HEK293 (cell line): ENCODE results near the gene NAXE.
A peak's percentile ranks its signal among the peaks of the same experiment; 100 is the strongest.

Source experiments
- BCL11B ChIP-seq: fragments of 450-650 bp; formaldehyde crosslinking; IDR thresholded peaks from 2 replicates; pipeline ENCODE4 v1.5.1; 2016; ENCODE audit warnings: low read depth, missing biosample characterization, missing genetic modification characterization
- MZF1 ChIP-seq: fragments of 450-650 bp; formaldehyde crosslinking; IDR thresholded peaks from 2 replicates; pipeline ENCODE4 v1.5.1; 2017; ENCODE audit warnings: missing biosample characterization, missing genetic modification characterization, borderline replicate concordance
- SALL2 ChIP-seq: fragments of 450-650 bp; formaldehyde crosslinking; IDR thresholded peaks from 2 replicates; pipeline ENCODE4 v1.5.0; 2017; ENCODE audit warnings: missing biosample characterization, mild to moderate bottlenecking, missing genetic modification characterization, borderline replicate concordance
- SP2 ChIP-seq: fragments of 450-650 bp; formaldehyde crosslinking; IDR thresholded peaks from 2 replicates; pipeline ENCODE4 v1.5.1; 2016; ENCODE audit warnings: missing biosample characterization, missing genetic modification characterization
- YY2 ChIP-seq: fragments of 450-650 bp; formaldehyde crosslinking; IDR thresholded peaks from 2 replicates; pipeline ENCODE4 v1.5.1; 2016; ENCODE audit warnings: missing biosample characterization, missing genetic modification characterization
- ZBTB21 ChIP-seq: fragments of 450-650 bp; formaldehyde crosslinking; IDR thresholded peaks from 2 replicates; pipeline ENCODE4 v1.5.1; 2017; ENCODE audit warnings: missing biosample characterization, missing genetic modification characterization
- ZEB2 ChIP-seq: fragments of 450-650 bp; formaldehyde crosslinking; IDR thresholded peaks from 2 replicates; pipeline ENCODE4 v1.5.1; 2016; ENCODE audit warnings: missing biosample characterization, missing genetic modification characterization
- ZFP3 ChIP-seq: fragments of 450-650 bp; formaldehyde crosslinking; IDR thresholded peaks from 2 replicates; pipeline ENCODE4 v1.5.1; 2016; ENCODE audit warnings: low read depth, missing biosample characterization, missing genetic modification characterization
- ZNF148 ChIP-seq: fragments of 450-650 bp; formaldehyde crosslinking; IDR thresholded peaks from 2 replicates; pipeline ENCODE4 v1.5.0; 2017; ENCODE audit warnings: missing biosample characterization, missing genetic modification characterization, borderline replicate concordance
- ZNF174 ChIP-seq: fragments of 450-650 bp; formaldehyde crosslinking; IDR thresholded peaks from 2 replicates; pipeline ENCODE4 v1.5.0; 2017; ENCODE audit warnings: missing biosample characterization, mild to moderate bottlenecking, missing genetic modification characterization
- ZNF18 ChIP-seq: fragments of 450-650 bp; formaldehyde crosslinking; IDR thresholded peaks from 2 replicates; pipeline ENCODE4 v1.5.1; 2016; ENCODE audit warnings: missing biosample characterization, missing genetic modification characterization
- ZNF2 ChIP-seq: fragments of 450-650 bp; formaldehyde crosslinking; IDR thresholded peaks from 2 replicates; pipeline ENCODE4 v1.5.1; 2016; ENCODE audit warnings: missing biosample characterization, missing genetic modification characterization
- ZNF211 ChIP-seq: fragments of 450-650 bp; formaldehyde crosslinking; IDR thresholded peaks from 2 replicates; pipeline ENCODE4 v1.5.1; 2016; ENCODE audit warnings: low read depth, missing biosample characterization, missing genetic modification characterization
- ZNF24 ChIP-seq: fragments of 450-650 bp; formaldehyde crosslinking; IDR thresholded peaks from 2 replicates; pipeline ENCODE4 v1.5.1; 2016; ENCODE audit warnings: missing biosample characterization, missing genetic modification characterization
- ZNF266 ChIP-seq: fragments of 450-650 bp; formaldehyde crosslinking; IDR thresholded peaks from 2 replicates; pipeline ENCODE4 v1.5.1; 2016; ENCODE audit warnings: missing biosample characterization, missing genetic modification characterization, low read depth
- ZNF274 ChIP-seq, 2 experiments: fragments of 200-500 bp in 1 of 2; fragments of 450-650 bp in 1 of 2; sonication (Bioruptor generic) in 1 of 2; formaldehyde crosslinking in 1 of 2; IDR thresholded peaks; 2 replicates each; pipeline versions ENCODE4 v1.5.1 to v1.6.1; 2014 to 2016; ENCODE audit warnings: borderline replicate concordance in 1 of 2, inconsistent platforms in 1 of 2, low read length in 1 of 2, missing biosample characterization in 1 of 2, missing genetic modification characterization in 1 of 2
- ZNF366 ChIP-seq: fragments of 450-650 bp; formaldehyde crosslinking; conservative IDR thresholded peaks from 2 replicates; pipeline ENCODE4 v1.5.1; 2016; ENCODE audit warnings: missing biosample characterization, missing genetic modification characterization
- ZNF416 ChIP-seq: fragments of 450-650 bp; formaldehyde crosslinking; IDR thresholded peaks from 2 replicates; pipeline ENCODE4 v1.5.1; 2016; ENCODE audit warnings: missing biosample characterization, missing genetic modification characterization
- ZNF473 ChIP-seq: fragments of 450-650 bp; formaldehyde crosslinking; IDR thresholded peaks from 2 replicates; pipeline ENCODE4 v1.5.1; 2017; ENCODE audit warnings: missing biosample characterization, missing genetic modification characterization
- ZNF501 ChIP-seq: fragments of 450-650 bp; formaldehyde crosslinking; IDR thresholded peaks from 2 replicates; pipeline ENCODE4 v1.5.1; 2016; ENCODE audit warnings: missing biosample characterization, missing genetic modification characterization
- ZNF518A ChIP-seq: fragments of 450-650 bp; formaldehyde crosslinking; conservative IDR thresholded peaks from 2 replicates; pipeline ENCODE4 v1.5.1; 2016; ENCODE audit warnings: low read depth, missing biosample characterization, missing genetic modification characterization
- ZNF529 ChIP-seq: fragments of 450-650 bp; formaldehyde crosslinking; IDR thresholded peaks from 2 replicates; pipeline ENCODE4 v1.5.1; 2017; ENCODE audit warnings: missing genetic modification characterization, missing biosample characterization; ENCODE audit not compliant: insufficient replicate concordance
- ZNF555 ChIP-seq: fragments of 450-650 bp; formaldehyde crosslinking; conservative IDR thresholded peaks from 2 replicates; pipeline ENCODE4 v1.5.1; 2017; ENCODE audit warnings: missing biosample characterization, mild to moderate bottlenecking, missing genetic modification characterization, inconsistent platforms
- ZNF670 ChIP-seq: fragments of 450-650 bp; formaldehyde crosslinking; IDR thresholded peaks from 2 replicates; pipeline ENCODE4 v1.5.1; 2016; ENCODE audit warnings: missing biosample characterization, missing genetic modification characterization, low read depth
- ZNF76 ChIP-seq: fragments of 450-650 bp; formaldehyde crosslinking; IDR thresholded peaks from 2 replicates; pipeline ENCODE4; 2016; ENCODE audit warnings: low read depth, missing biosample characterization, missing genetic modification characterization, borderline replicate concordance
- ZNF791 ChIP-seq: fragments of 450-650 bp; formaldehyde crosslinking; IDR thresholded peaks from 2 replicates; pipeline ENCODE4 v1.5.1; 2016; ENCODE audit warnings: missing biosample characterization, missing genetic modification characterization
- ZSCAN4 ChIP-seq: fragments of 450-650 bp; formaldehyde crosslinking; IDR thresholded peaks from 2 replicates; pipeline ENCODE4 v1.5.1; 2017; ENCODE audit warnings: missing biosample characterization, missing genetic modification characterization

The NAXE gene

GRCh38 chr1:156622581-156623297 is 31.2 kb downstream of the NAXE start (continued):
- TF ChIP-seq ZNF24 (tag by site-specific recombination) (peak; percentile 65; the same call in 1 of the 2 replicates), MZF1 (tag by site-specific recombination) (peak; percentile 82; the same call in 1 of the 2 replicates), ZNF18 (tag by site-specific recombination) (peak; percentile 77), ZNF148 (tag by site-specific recombination) (no peak), ZEB2 (tag by site-specific recombination) (0 out of 2 replicates have a peak, but pooled peaks have one; percentile 20), YY2 (tag by site-specific recombination) (no peak), ZFP3 (tag by site-specific recombination) (no peak), BCL11B (tag by site-specific recombination) (no peak), ZNF76 (tag by site-specific recombination) (no peak), ZBTB21 (tag by site-specific recombination) (peak; percentile 81; the same call in 1 of the 2 replicates), ZNF211 (no peak), ZNF529 (tag by site-specific recombination) (peak; percentile 80), ZNF670 (tag by site-specific recombination) (no peak), ZNF791 (tag by site-specific recombination) (peak; percentile 84; the same call in 1 of the 2 replicates), ZNF416 (tag by site-specific recombination) (no peak), ZNF473 (tag by site-specific recombination) (no peak), ZNF2 (tag by site-specific recombination) (no peak), SP2 (tag by site-specific recombination) (no peak), ZNF174 (tag by site-specific recombination) (no peak), SALL2 (tag by site-specific recombination) (no peak), ZNF518A (tag by site-specific recombination) (peak; percentile 99), ZNF501 (tag by site-specific recombination) (peak; percentile 84; the same call in 1 of the 2 replicates), ZNF266 (tag by site-specific recombination) (peak; percentile 98), ZSCAN4 (tag by site-specific recombination) (no peak), ZNF274 (IDR thresholded peaks at IDR 0.05; ENCODE audit: low read length) (no peak), ZNF274 (tag by site-specific recombination; IDR thresholded peaks at IDR 0.05; ENCODE audit: borderline replicate concordance) (no peak; the same call in 1 of the 2 replicates), ZNF366 (tag by site-specific recombination) (peak; percentile 64), ZNF555 (peak; percentile 99)
